ENCODE measurements around the gene ARFGEF2.

The ARFGEF2 gene

GRCh38 chr20:48952656-48953055 is 31.1 kb downstream of the ARFGEF2 start:
- Histone ChIP-seq H3K36me3 (replicated peaks) (peaks cover 51% of the 10 kb centered on the region), H3K27me3 (replicated peaks) (no peaks in the 10 kb centered on the region), H3K4me3 (ENCODE audit: low read depth, low read length) (no peak overlapping the region), H3K27ac (no peak overlapping the region)
- DNase-seq: no peak
- no peak for TF ChIP-seq CTCF (IDR thresholded peaks at IDR 0.05; ENCODE audit: low read depth, low read length, missing control alignments)
- in situ Hi-C loops (cut with HindIII; ENCODE audit: low pct_ligation_motif_present, low sequenced_read_pairs): no loop called here

GRCh38 chr20:48953653-48954052 is 32.1 kb downstream of the ARFGEF2 start:
- TF ChIP-seq CTCF (IDR thresholded peaks at IDR 0.05; ENCODE audit: low read depth, low read length, missing control alignments): no peak
- H3K36me3 ChIP-seq (replicated peaks): peaks cover 46% of the 10 kb centered on the region
- in situ Hi-C loops (cut with HindIII; ENCODE audit: low pct_ligation_motif_present, low sequenced_read_pairs): no loop called here

GRCh38 chr20:48956052-48956451 is 34.5 kb downstream of the ARFGEF2 start:
- in situ Hi-C loops (cut with HindIII; ENCODE audit: low pct_ligation_motif_present, low sequenced_read_pairs): no loop called here
- no peak overlapping the region for H3K4me3 ChIP-seq (ENCODE audit: low read depth, low read length)
- H3K27ac ChIP-seq: no peak overlapping the region
- DNase-seq: no peak
- peaks cover 36% of the 10 kb centered on the region for H3K36me3 ChIP-seq (replicated peaks)
- no peaks in the 10 kb centered on the region for H3K27me3 ChIP-seq (replicated peaks)
- no peak for TF ChIP-seq CTCF (IDR thresholded peaks at IDR 0.05; ENCODE audit: low read depth, low read length, missing control alignments)

More at GRCh38 chr20:48953653-48954052, 32.1 kb downstream of the ARFGEF2 start:
- Histone ChIP-seq H3K27me3 (replicated peaks) (no peaks in the 10 kb centered on the region), H3K4me3 (ENCODE audit: low read depth, low read length) (no peak overlapping the region), H3K27ac (no peak overlapping the region)
- DNase-seq: no peak

- Histone ChIP-seq H3K36me3 (replicated peaks) (peaks cover 29% of the 10 kb centered on the region), H3K27ac (no peak overlapping the region), H3K27me3 (replicated peaks) (no peaks in the 10 kb centered on the region), H3K4me3 (ENCODE audit: low read depth, low read length) (no peak overlapping the region)
- TF ChIP-seq CTCF (IDR thresholded peaks at IDR 0.05; ENCODE audit: low read depth, low read length, missing control alignments): no peak
- no peak for DNase-seq
- in situ Hi-C loops (cut with HindIII; ENCODE audit: low pct_ligation_motif_present, low sequenced_read_pairs): no loop called here
Observed at GRCh38 chr20:48957053-48957481, 35.6 kb downstream of the ARFGEF2 start.

GRCh38 chr20:48957533-48957932 is 36.0 kb downstream of the ARFGEF2 start:
- in situ Hi-C loops (cut with HindIII; ENCODE audit: low pct_ligation_motif_present, low sequenced_read_pairs): no loop called here
- no peak for DNase-seq
- H3K27me3 ChIP-seq (replicated peaks): no peaks in the 10 kb centered on the region
- peaks cover 27% of the 10 kb centered on the region for H3K36me3 ChIP-seq (replicated peaks)
- TF ChIP-seq CTCF (IDR thresholded peaks at IDR 0.05; ENCODE audit: low read depth, low read length, missing control alignments): no peak
- H3K27ac ChIP-seq: no peak overlapping the region
- H3K4me3 ChIP-seq (ENCODE audit: low read depth, low read length): no peak overlapping the region

GRCh38 chr20:48958743-48959142 is 37.2 kb downstream of the ARFGEF2 start:
- no peak for DNase-seq
- no peak for TF ChIP-seq CTCF (IDR thresholded peaks at IDR 0.05; ENCODE audit: low read depth, low read length, missing control alignments)
- no peak overlapping the region for H3K4me3 ChIP-seq (ENCODE audit: low read depth, low read length)
- H3K36me3 ChIP-seq (replicated peaks): peaks cover 19% of the 10 kb centered on the region
- in situ Hi-C loops (cut with HindIII; ENCODE audit: low pct_ligation_motif_present, low sequenced_read_pairs): no loop called here
- H3K27ac ChIP-seq: no peak overlapping the region
- no peaks in the 10 kb centered on the region for H3K27me3 ChIP-seq (replicated peaks)

Measured in brain microvascular endothelial cell (primary cell).